SH-SY5Y (cell line): ENCODE data around the gene ARFGAP3.

ENCODE experiments used
- GATA2 ChIP-seq: IDR thresholded peaks from 2 replicates; pipeline ENCODE4 v1.6.1; 2011; ENCODE audit warnings: mild to moderate bottlenecking, low read depth, low read length
- GATA3 ChIP-seq: IDR thresholded peaks from 2 replicates; pipeline ENCODE4 v1.6.1; 2011; ENCODE audit warnings: low read depth, mild to moderate bottlenecking, low read length, moderate library complexity

- no peak for TF ChIP-seq GATA2
- TF ChIP-seq GATA3, result no peak
These were observed 25.0 kb upstream of the ARFGAP3 start for GRCh38 chr22:42881982-42882656.
